ENCODE data around the gene DPP10.

DPP10 gene

DNA sequence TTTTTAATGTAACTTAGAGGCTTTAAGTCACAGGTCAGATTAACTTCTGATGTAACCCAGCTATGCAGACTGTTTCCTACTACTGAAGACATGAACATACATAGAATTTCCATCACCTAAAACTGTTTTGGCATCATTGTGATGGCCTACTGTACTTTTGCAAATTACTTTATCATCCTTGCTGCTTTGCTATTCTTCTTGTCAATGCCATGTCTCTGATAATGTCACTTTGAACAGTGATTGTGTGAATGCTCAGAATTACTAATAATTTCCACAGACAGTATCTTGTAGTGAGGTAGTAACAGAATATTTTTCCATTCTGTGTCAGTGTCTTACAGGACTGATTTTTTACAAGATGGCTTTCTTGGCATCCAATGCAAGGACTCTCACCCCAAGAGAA lies 663.5 kb downstream of the DPP10 start:
- H3K4me1 ChIP-seq (ENCODE audit: control insufficient read depth, insufficient read depth, low read length): no peaks in the 10 kb centered on the region
- TF ChIP-seq, protein P1, sequence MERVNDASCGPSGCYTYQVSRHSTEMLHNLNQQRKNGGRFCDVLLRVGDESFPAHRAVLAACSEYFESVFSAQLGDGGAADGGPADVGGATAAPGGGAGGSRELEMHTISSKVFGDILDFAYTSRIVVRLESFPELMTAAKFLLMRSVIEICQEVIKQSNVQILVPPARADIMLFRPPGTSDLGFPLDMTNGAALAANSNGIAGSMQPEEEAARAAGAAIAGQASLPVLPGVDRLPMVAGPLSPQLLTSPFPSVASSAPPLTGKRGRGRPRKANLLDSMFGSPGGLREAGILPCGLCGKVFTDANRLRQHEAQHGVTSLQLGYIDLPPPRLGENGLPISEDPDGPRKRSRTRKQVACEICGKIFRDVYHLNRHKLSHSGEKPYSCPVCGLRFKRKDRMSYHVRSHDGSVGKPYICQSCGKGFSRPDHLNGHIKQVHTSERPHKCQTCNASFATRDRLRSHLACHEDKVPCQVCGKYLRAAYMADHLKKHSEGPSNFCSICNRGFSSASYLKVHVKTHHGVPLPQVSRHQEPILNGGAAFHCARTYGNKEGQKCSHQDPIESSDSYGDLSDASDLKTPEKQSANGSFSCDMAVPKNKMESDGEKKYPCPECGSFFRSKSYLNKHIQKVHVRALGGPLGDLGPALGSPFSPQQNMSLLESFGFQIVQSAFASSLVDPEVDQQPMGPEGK (tag by site-specific recombination; IDR thresholded peaks at IDR 0.05): no peak
- TF ChIP-seq REST (tag by site-specific recombination; IDR thresholded peaks at IDR 0.05) (no peak), ZNF214 (tag by site-specific recombination; IDR thresholded peaks at IDR 0.05; ENCODE audit: borderline replicate concordance) (no peak), ZBTB49 (tag by site-specific recombination; IDR thresholded peaks at IDR 0.05; ENCODE audit: low read depth) (no peak), ZNF211 (tag by site-specific recombination; IDR thresholded peaks at IDR 0.05; ENCODE audit: low read depth) (no peak), MYNN (tag by site-specific recombination; IDR thresholded peaks at IDR 0.05; ENCODE audit: borderline replicate concordance) (no peak), ZNF19 (tag by site-specific recombination; IDR thresholded peaks at IDR 0.05; ENCODE audit: low read depth) (no peak), SCRT1 (tag by site-specific recombination; IDR thresholded peaks at IDR 0.05; ENCODE audit: borderline replicate concordance) (no peak), ZNF121 (tag by site-specific recombination; IDR thresholded peaks at IDR 0.05) (no peak), KLF10 (tag by site-specific recombination; IDR thresholded peaks at IDR 0.05) (no peak), SP2 (tag by site-specific recombination; IDR thresholded peaks at IDR 0.05) (no peak), ZNF701 (tag by site-specific recombination; IDR thresholded peaks at IDR 0.05) (no peak), ZFP69B (tag by site-specific recombination; IDR thresholded peaks at IDR 0.05) (no peak)
- TF ChIP-seq, protein P2, sequence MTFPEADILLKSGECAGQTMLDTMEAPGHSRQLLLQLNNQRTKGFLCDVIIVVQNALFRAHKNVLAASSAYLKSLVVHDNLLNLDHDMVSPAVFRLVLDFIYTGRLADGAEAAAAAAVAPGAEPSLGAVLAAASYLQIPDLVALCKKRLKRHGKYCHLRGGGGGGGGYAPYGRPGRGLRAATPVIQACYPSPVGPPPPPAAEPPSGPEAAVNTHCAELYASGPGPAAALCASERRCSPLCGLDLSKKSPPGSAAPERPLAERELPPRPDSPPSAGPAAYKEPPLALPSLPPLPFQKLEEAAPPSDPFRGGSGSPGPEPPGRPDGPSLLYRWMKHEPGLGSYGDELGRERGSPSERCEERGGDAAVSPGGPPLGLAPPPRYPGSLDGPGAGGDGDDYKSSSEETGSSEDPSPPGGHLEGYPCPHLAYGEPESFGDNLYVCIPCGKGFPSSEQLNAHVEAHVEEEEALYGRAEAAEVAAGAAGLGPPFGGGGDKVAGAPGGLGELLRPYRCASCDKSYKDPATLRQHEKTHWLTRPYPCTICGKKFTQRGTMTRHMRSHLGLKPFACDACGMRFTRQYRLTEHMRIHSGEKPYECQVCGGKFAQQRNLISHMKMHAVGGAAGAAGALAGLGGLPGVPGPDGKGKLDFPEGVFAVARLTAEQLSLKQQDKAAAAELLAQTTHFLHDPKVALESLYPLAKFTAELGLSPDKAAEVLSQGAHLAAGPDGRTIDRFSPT (tag by site-specific recombination; IDR thresholded peaks at IDR 0.05): no peak
- TF ChIP-seq, protein P3, sequence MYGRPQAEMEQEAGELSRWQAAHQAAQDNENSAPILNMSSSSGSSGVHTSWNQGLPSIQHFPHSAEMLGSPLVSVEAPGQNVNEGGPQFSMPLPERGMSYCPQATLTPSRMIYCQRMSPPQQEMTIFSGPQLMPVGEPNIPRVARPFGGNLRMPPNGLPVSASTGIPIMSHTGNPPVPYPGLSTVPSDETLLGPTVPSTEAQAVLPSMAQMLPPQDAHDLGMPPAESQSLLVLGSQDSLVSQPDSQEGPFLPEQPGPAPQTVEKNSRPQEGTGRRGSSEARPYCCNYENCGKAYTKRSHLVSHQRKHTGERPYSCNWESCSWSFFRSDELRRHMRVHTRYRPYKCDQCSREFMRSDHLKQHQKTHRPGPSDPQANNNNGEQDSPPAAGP (tag by site-specific recombination; IDR thresholded peaks at IDR 0.05): no peak
- H3K36me3 ChIP-seq (ENCODE audit: control insufficient read depth in 2 of 2, insufficient read depth in 1 of 2, low read length in 2 of 2): no peaks in the 10 kb centered on the region
- no peak overlapping the region for H3K27ac ChIP-seq (ENCODE audit: extremely low read depth, low read depth, low read length)
- no peaks in the 10 kb centered on the region for H3K9me3 ChIP-seq (ENCODE audit: control insufficient read depth, insufficient read depth, low read depth, low read length)
- POLR2A ChIA-PET: no interaction called here
- CTCF ChIA-PET: no interaction called here
- no peak overlapping the region for H3K4me3 ChIP-seq (ENCODE audit: low read depth, low read length)
